Stromal cell of bone marrow (primary cell): Measurements from ENCODE around the gene ADAM15.
A peak's percentile ranks its signal among the peaks of the same experiment; 100 is the strongest.

Experiments
- DNase-seq: peaks from one replicate; pipeline ENCODE4 v3.0.0-alpha.2; 2012; ENCODE audit warnings: low read depth

ADAM15 gene

GRCh38 chr1:155072531-155073289 lies 21.6 kb downstream of the ADAM15 start:
- DNase-seq, result no peak

DNA sequence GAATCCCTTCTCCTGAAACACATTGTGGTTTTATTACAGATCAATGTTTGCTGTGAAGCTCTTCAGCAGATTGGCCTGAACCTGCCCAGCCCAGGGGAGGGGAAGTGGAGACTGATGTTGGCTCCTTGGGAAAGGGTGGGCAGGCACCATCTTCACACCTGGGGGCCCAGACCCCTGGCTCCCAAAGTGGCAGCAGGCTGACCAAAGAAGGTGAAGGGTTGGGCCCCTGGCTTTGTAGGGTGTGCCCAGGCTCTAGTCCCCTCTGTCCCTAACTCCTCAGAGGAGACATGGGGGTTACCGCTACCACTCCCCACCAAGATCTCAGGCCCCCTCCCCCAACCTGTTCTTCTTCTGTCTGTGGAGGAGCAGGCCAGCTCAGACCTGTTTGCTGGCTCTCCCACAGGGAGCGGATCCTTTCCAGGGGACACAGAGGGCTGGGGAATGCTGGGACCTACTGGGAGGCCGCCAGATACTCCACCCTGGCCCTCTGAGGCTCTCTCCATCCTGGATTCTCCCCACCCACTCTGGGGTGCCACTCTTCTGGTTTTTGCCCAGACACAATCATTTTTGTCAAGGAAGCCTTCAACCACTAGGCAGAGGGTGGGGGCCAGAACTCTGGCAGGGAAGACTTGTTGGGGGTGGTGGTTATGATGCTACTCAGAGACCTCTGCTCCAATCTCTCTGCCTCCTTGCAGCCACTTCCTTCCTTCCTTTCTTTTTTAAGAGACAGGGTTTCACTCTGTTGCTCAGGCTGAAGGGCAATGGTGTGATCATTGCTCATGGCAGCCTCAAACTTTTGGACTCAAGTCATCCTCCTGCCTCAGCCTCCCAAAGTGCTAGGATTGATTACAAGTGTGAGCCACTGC lies 22.5 kb downstream of the ADAM15 start:
- no peak for DNase-seq

DNA sequence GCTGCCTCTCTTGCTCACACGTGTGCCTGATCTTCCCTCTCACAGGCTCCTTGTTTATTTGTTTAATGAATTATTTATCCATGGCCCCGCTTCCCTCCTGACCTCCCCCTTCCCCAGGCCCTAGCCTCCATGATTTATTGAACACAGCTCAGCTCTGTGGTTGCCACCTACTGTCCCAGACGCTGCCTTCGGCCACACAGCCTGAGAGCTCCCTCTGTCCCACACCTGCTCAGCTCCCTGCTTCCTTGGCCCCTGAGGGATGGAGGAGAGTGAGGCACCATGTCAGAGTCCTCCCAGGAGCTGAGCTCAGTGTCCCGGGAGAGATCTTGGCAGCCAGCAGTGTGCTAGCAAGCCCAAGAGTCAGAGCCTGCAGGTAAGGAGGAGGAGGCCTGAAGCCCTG lies 24.4 kb downstream of the ADAM15 start:
- DNase-seq, result no peak

DNA sequence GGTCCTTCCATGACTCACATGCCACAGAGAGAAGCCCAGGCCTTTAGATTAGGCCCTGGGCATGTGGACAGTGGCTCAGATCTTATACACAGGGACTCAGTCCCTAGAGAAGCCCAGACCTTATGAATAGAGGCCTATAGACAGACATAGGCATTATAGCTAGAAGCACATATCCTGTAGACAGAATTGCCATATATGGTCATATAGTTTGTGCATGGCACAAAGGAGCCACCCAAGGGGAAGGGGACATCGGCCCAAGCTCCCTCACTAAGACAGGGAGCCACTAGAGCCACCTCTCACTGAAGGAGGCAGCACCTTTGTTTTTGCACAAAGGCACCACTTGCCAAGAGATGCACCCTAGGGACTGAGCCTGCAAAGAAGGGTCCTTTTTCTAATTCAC lies 25.3 kb downstream of the ADAM15 start:
- DNase-seq, result no peak

- no peak for DNase-seq
Observed at GRCh38 chr1:155077346-155077745, 26.2 kb downstream of the ADAM15 start.

GRCh38 chr1:155077758-155078445 lies 26.8 kb downstream of the ADAM15 start:
- DNase-seq, result no peak

DNA sequence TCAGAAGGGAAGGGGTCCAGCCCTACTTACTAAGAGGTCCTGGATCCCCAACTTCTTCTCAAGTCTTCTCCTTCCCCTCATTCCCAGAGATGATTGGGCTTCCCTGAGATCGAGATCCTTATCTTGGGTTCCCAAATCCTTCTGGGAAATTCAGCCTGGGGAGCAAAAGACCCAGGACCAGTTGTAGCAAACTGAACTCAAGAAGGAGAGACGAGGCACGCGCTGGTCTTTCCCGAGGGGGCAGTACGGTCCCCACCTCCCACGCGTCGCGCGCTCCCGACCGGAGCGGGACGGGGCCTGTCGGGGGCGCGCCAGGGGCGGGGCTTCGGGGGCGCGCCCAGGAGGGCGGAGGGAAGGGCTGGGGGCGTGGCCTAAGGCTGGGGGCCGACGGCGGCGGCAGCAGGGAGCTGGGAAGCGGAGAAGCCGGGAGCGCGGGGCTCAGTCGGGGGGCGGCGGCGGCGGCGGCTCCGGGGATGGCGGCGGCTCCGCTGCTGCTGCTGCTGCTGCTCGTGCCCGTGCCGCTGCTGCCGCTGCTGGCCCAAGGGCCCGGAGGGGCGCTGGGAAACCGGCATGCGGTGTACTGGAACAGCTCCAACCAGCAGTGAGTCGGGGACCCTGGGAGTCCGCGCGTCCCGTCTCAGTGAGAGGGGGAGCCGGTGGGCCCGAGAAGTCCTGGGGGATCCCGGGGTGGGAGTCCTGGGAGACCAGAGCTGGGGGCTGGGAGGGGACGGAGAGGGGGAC lies 27.5 kb downstream of the ADAM15 start, which contains the start of gene EFNA3:
Gene EFNA3, plus strand, starts transcription at position 369 of the 741 bp plus-strand sequence. Its CDS starts 105 bp downstream, at position 474.
- DNase-seq, result no peak

DNA sequence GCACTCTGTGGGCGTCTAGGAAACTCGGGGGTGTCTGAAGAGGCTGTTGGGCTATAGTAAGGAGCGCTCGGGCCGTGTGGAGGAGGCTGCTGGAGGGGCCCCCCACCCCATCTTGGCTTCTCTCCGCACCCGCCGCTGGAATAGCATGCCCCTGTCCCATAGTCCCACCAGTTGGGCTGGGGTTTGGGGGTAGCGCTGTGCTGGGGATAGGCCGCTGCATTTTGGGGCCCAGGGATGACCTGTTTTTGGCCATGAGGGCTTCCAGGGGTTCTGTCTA lies 28.0 kb downstream of the ADAM15 start:
- no peak for DNase-seq

DNA sequence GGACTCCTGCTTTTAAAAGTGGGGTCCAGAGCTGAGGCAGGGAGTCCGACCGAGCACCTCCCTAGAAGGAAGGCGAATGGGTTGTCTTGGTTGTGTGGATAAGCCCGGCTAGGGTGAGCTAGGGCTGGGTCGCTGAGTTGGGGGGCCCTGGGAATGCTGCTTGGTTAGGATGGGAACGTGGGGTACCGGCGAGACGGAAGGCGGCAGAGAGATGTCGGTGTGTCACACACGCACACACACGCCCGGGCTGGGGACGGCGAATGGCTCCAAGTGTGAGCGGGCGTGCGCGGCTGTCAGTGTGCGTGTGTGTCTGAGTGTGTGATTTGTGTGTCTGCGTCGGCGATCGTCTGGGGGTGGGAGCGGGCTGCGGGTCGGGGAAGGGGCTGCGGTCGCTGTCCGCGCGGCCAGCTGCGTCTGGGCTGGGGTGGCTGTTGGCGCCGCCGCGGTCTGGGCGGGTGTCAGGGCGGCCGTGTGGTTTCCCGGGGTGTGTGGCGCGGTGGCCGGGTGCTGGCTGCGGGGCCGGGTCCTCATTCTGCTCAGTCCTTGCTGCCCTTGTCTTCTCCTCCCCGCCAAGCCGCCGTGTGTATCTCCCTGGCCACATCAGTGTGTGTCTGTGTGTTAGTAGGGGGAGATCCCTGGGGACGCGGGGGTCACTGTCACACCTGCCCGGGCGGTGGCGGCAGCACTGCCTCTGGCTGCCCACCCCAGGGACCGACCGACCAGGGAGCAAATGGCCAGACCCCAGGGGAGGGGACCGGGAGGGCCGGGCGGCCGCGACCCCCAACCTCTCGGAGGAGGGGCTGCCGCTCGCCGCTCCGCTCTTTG lies 28.6 kb downstream of the ADAM15 start:
- no peak for DNase-seq

DNA sequence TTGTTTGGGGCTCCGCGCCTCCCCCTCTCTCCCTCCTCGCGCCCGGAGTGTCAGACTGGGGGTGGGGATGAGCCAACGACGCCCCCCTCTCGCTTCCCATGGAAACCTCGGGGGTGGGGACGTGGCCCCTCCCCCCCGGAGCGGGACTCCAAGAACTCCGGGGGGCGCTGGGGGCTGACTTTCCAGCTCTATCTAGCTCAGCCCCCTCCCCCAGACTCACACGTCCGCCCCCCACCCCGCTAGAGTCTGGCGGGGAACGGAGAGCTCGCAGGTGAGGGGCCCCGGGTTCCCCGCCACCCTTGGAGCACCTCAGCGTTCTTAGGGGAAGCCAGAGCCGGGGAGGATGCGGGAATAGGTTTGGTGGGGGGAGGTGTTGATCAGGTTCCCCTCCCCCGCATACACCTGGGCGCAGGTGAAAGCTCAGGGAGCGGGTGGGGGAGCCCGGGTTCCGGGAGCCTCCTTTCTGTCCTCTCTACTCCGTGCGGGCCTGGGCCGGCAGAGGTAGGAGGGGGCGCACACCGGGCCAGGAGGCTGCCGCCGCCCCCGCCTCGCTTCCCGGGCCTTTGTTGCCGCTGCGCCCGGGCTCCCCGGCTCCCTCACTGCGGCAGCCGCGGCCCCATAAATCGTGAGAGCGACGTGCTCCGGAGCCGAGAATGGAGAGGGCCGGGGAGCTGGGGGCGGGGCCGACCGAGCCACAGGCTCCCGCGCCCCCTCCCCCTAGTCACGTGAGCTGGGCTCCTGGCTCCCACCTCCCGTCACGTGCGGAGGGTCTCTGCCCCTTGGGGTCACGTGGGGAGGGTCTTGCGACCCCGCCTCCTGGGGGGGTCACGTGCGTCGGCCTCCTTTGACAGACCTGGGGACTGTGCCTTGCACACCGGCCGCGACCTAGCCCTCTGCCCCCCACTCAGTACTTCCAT lies 29.5 kb downstream of the ADAM15 start:
- no peak for DNase-seq

- DNase-seq, result no peak
Observed at GRCh38 chr1:155081472-155082300, 30.6 kb downstream of the ADAM15 start.

GRCh38 chr1:155082301-155083051 lies 31.4 kb downstream of the ADAM15 start:
- no peak for DNase-seq

DNA sequence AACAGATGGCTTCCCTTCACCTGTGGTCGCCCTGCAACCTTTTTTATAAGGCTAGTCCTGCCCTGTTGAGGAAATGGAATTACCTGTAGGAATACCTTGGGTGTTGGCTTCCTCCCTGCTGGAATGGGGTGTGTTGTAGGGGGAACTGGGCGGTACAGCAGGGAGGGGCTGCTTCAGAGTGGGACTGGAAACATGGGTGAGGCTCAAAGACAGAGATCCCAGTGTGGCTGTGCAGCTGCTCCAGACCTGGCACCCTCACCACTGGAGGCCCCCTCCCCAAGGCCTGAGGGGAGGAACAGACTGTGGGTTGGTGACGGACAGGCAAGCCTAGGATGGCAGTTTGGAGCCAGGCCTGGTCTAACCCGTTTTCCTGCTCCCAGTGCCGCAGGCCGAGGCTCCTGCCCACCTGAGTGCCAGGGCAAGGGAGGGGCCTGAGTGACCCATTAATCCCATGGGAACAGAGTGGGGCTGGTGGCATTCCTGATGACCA lies 32.0 kb downstream of the ADAM15 start:
- DNase-seq, result no peak

DNA sequence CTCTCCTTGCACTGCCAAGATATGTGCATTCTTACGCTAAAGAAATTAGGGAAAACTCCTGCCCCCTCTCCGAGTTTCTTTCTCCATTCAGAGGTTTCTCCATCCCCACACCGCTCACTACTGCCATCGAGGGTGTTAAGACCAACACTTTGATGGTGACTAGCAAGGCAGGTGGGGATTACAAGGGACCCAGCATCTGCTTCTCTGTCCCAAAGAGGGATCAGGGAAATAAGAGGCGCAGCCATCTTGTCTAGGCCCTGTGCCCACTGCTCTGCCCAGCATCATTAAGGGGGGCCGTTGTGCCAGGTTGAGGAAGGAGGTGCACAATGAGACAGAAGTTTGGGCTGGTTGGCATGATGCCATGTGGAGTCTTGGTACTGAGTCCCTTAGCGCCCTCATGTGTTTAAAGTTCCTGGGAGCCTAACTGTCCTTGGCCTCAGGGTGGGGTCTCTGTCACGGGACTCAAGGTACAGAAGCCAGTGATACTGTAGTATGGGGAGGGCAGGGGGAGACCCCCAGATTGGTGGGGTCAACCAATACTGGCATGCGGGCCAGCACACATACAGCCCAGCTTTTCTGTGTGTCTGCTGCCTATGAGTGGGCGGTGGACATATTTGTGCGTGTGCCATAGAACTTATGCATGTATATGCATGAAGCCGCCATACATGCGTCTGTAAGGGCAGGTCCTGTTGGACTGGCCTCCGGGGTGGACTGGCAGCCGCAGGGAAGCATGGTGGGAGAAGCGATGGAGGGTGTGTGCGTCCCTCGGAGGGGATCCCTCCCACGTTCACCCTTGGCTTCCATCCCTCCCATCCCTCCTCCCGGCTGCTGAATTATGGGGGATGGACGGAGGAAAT lies 33.0 kb downstream of the ADAM15 start:
- DNase-seq, result no peak

DNA sequence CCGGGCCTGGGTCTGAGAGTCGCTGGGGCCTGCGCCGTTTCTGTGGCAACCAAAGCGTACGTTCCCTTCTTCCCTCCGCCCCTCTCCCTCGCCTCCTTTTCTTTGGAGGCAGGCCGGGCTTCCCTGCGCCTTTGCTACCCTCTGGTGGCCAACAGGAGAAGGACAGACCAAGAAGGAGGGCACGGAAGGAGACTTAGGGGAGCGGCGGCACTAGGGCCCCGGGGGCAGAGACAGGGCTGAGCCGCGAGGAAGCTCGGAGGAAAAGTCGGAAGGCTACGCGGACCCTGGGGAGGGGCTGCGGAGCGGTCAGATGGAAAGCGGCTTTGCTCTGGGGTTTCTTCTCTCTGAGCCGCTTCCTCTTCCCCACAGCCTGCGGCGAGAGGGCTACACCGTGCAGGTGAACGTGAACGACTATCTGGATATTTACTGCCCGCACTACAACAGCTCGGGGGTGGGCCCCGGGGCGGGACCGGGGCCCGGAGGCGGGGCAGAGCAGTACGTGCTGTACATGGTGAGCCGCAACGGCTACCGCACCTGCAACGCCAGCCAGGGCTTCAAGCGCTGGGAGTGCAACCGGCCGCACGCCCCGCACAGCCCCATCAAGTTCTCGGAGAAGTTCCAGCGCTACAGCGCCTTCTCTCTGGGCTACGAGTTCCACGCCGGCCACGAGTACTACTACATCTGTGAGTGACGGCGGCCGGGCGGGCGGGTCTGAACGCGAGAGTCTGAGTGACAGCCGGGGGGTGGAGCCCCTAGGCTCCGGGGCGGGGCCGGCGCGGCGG lies 33.8 kb downstream of the ADAM15 start:
- DNase-seq, result peak; percentile 89

- DNase-seq, result no peak
Observed at GRCh38 chr1:155085504-155086127, 34.5 kb downstream of the ADAM15 start.
